Stimulated activated CD4-positive, alpha-beta T cell treated with anti-CD3 and anti-CD28 coated beads, Interleukin-2, amount 100 ng/mL, for 4 hours (primary cell): Measurements from ENCODE around the gene PYGB.
A peak's percentile ranks its signal among the peaks of the same experiment; 100 is the strongest.

Experiments
- DNase-seq: peaks from one replicate; pipeline ENCODE4 v3.0.0-alpha.2; 2020; ENCODE audit warnings: low read depth

The PYGB gene

DNA sequence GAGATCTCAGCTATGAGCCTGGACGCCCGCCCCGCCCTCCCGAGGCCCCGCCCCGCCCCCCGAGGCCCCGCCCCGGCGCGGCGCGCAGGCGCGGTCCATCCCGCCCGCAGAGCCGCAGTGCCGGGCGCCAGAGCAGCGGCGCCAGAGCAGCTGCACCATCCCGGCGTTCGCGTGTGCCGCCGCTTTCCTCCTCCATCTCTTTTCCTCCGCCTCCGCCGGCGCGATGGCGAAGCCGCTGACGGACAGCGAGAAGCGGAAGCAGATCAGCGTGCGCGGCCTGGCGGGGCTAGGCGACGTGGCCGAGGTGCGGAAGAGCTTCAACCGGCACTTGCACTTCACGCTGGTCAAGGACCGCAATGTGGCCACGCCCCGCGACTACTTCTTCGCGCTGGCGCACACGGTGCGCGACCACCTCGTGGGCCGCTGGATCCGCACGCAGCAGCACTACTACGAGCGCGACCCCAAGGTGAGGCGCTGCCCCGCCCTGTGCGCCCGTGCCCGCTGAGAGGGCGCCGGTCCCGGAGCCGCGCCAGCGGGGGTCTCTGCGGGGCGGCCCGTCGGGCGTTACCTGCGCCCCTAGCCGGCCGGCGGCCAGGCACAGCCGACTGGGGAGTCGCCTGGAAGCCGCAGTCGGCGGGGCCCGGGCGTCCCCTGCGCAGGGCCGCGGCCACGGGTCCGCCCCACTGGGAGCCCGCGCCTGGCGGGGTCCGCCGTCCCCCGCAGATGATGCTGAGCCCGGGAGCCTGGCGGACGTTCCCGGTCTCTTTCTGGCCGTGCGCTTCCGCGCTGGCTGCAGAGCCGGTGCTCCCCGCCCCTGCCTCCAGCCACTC is at the start of gene PYGB:
TSS of gene PYGB (plus strand) at position 130 of the 830 bp plus-strand sequence. CDS start at position 224, 94 bp downstream.
- peak; percentile 61 for DNase-seq

DNA sequence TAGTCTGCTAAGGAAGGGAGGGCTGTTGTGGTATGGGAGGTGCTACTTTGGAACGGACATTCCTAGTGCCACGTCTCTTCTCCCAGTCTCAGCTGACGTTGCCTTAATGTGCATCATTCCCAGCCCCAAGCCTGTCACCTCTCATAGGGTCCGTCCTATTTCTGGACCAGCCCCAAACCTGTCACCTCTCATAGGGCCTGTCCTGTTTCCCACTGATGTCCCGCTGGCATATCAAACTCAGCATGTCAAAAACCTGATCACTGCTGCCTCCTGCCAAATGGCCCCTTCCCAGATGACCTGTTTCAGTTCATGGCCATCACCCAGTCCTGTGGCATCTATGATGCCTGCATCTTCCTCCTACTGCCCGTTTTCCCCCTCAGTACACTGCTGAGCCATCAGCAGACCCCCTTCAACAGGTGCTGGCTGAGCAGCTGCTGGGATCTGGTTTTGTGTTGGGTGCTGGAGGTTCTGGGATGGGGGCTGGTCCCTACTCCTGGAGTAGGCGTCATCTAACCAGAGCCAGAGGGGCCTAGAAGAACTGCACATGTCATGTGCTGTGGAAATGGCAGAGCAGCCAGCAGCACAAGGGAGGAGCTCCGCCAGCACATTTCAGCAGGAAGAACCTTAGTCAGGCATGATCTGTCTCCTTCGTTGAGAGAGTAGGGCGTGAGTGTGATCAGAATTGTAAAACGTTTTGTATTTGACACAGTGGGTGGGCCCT is 49.1 kb upstream of the PYGB start:
- DNase-seq = no peak

GRCh38 chr20:25199473-25200260 is 48.2 kb upstream of the PYGB start:
- no peak for DNase-seq

DNA sequence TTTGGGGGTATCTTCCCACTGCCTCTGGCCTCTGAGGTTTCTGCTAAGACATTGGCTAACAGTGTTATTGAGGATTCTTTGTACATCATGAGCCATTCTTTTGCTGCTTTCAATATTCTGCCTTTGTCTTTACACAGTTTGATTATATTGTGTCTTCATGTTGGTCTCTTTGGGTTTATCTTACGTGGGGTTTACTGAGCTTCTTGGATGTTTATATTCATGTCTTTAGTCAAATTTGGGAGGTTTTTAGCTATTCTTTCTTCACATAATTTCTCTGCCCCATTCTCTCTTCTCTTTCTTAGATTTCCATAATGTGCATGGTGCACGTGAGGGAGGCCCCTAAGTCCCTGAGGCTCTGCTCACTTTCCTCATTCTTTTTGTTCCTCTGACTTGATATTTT is 44.8 kb upstream of the PYGB start:
- no peak for DNase-seq

GRCh38 chr20:25203871-25204320 is 44.0 kb upstream of the PYGB start:
- DNase-seq = no peak

- no peak for DNase-seq
These were observed 43.2 kb upstream of the PYGB start for GRCh38 chr20:25204550-25205276.

DNA sequence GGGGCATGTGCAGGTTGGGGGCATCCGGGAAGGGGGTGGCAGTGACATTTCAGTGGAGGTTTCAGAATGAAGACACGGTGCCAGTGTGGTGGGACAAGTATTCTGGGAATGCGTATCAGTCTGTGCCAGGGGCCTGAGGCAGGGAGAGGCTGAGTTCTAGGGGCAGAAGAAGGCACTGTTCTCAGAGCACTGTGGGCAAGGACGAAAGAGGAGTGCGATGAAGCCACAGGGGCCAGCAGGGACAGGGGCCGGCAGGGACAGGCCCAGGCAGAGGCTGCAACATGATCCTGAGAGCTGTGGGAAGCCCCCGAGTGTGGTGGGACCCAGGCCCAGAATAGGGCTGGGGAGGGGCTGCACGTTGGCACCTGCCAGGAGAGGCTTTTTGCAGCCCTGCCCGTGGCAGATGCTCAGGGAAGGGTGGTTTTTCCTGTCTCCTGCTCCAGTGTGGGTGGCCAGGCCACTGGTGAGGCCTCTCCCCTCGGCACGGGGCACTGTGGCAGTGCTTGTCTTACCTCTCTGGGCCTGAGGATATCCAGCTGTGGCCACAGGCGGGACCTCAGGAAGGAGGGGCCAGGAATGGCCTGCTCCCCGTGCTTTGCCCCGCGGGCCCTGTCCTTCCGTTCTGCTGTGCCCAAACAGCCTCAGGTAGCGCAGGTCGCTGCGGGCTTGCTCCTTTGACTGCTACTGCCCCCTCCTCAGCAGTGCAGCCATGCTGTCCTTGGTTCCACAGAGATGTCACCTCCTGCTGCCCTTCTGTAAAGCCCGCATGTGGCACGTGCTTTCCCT is 42.4 kb upstream of the PYGB start:
- DNase-seq = no peak

DNA sequence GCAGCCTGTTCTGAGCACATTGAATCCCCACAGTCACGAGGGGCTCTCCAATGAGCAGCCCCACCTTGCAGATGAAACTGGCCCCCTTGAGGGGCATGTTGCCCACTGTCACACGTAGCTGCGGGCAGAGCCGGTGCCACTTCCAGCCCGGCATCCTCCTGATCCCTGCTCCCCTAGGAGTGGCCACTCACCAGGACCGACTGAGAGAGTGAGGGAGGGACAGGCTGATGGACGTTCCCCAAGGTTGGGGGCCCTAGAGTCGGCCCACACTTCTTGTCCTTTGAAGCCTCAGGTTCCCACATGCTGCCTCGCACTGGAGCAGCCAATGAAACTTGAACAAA is 41.9 kb upstream of the PYGB start:
- no peak for DNase-seq

- no peak for DNase-seq
These were observed 41.3 kb upstream of the PYGB start for GRCh38 chr20:25206548-25206947.

DNA sequence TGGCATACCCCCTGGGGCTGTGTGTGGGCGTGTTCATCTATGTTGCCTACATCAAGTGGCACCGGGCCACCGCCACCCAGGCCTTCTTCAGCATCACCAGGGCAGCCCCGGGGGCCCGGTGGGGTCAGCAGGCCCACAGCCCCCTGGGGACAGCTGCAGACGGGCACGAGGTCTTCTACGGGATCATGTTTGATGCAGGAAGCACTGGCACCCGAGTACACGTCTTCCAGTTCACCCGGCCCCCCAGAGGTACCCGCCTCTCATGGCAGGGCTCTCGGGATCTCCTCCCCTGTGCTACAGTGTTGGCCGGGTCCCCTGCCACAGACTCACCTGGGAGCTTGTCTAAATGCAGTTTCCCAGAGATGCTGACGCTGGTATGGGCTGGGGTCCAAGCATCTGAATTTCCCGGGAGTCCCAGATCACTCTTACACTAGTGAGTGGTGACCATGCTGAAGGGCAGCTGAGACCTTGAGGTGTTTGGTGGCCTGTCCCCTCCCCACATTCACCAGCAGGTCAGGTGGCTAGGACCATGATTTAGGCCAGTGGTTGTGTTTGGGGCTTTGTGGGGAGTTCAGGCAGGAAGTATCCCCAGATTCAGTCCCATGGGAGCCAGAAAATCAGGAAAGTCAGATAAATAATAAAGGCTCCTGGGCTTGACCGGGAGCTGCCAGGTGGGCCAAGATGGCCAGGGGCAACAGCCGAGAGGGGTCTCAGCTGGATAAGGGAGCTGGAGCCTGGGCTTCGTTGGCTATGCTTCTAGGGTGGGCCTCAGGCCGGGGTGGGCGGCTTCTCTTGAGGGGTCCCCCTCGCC is 40.5 kb upstream of the PYGB start:
- DNase-seq = no peak

- DNase-seq = no peak
These were observed 39.8 kb upstream of the PYGB start for GRCh38 chr20:25207960-25208534.

DNA sequence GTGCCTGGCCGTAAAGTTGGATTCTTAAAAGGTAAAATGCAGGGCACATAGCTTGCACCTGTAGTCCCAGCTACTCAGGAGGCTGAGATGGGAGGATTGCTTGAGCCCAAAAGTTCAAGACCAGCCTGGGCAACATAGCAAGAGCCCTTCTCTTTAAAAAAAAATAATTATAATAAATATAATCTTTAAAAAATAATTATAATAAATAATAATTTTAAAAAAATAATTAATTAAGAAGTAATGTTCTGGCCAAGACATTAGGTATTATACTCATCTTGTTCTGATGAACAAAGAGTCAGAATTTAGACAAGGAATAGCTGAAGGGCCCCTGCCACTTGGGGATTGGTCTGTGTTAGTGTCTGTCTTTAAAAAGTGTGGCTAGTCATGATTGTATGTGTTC is 38.5 kb upstream of the PYGB start:
- no peak for DNase-seq

- DNase-seq = no peak
These were observed 38.0 kb upstream of the PYGB start for GRCh38 chr20:25209911-25210310.

- no peak for DNase-seq
These were observed 36.6 kb upstream of the PYGB start for GRCh38 chr20:25211273-25211672.

GRCh38 chr20:25212242-25212641 is 35.6 kb upstream of the PYGB start:
- no peak for DNase-seq

- no peak for DNase-seq
These were observed 34.1 kb upstream of the PYGB start for GRCh38 chr20:25213566-25214425.

DNA sequence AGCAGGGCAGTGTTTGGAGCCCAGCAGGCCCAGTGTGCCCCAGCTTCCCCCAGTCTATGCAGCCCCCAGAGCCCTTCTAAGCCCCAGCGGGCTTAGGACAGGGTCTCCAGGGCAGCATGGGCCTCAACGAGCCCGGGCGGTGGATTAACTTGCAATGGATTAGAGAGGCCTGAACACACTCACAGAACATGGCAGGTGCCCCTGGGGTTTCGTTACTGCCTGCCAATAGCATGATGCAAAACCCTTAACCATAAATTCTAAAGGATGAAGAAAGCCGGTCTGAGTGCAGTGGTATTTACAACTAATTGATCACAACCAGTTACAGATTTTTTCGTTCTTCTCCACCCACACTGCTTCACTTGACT is 33.5 kb upstream of the PYGB start:
- DNase-seq = no peak

- DNase-seq = no peak
These were observed 33.1 kb upstream of the PYGB start for GRCh38 chr20:25214819-25215218.

GRCh38 chr20:25215521-25215920 is 32.4 kb upstream of the PYGB start:
- DNase-seq = no peak
